AG04450 (cell line): ENCODE measurements around the gene DSCAML1. TPM values are rescaled to one million over a fixed set of nuclear protein-coding genes. Genes with fewer than 3 reads are reported as not detected.

Experiments used
- CTCF ChIA-PET: fragments of 300-600, 350-600 bp; formaldehyde crosslinking; extraction: SDS; loops from one replicate; lab custom pipeline; 2022; ENCODE audit warnings: antibody characterized with exemption, inconsistent platforms; lab: Charles Lee
- POLR2A ChIA-PET: fragments of 350-600 bp; formaldehyde crosslinking; extraction: SDS; loops from one replicate; lab custom pipeline; 2021; ENCODE audit warnings: antibody characterized with exemption, inconsistent platforms; lab: Yijun Ruan, JAX
- DNase-seq: peaks from one replicate; pipeline ENCODE4 v3.0.0-alpha.2; 2011; ENCODE audit warnings: low read depth, low spot score
- H3K27ac ChIP-seq: one replicate; pipeline ENCODE4 v1.5.1; 2012; ENCODE audit warnings: low read depth, low read length, control low read depth
- H3K27me3 ChIP-seq: one replicate; pipeline ENCODE4 v1.6.0; 2012; ENCODE audit warnings: low read length; ENCODE audit not compliant: control insufficient read depth, insufficient read depth
- H3K4me3 ChIP-seq: 2 replicates; pipeline ENCODE4 v1.5.1; 2011; ENCODE audit warnings: mild to moderate bottlenecking, low read depth, low read length, control low read depth
- H3K9me3 ChIP-seq: 2 replicates; pipeline ENCODE4 v1.5.1; 2012; ENCODE audit warnings: low read length; ENCODE audit not compliant: control insufficient read depth, insufficient read depth
- polyA plus RNA-seq: library from polyadenylated mRNA; depleted of rRNA; stranded (reverse); fragments of >200 nt; gene quantifications from 2 replicates; pipeline ENCODE4 v1.2.3, GENCODE V29; 2011
- TF ChIP-seq, protein P1 (sequence below): IDR thresholded peaks from 2 replicates; pipeline ENCODE4 v1.5.1; 2011; ENCODE audit warnings: low read depth, low read length, control low read depth, inconsistent platforms

Gene DSCAML1
- polyA plus RNA-seq, 1 experiment = not detected

DNA sequence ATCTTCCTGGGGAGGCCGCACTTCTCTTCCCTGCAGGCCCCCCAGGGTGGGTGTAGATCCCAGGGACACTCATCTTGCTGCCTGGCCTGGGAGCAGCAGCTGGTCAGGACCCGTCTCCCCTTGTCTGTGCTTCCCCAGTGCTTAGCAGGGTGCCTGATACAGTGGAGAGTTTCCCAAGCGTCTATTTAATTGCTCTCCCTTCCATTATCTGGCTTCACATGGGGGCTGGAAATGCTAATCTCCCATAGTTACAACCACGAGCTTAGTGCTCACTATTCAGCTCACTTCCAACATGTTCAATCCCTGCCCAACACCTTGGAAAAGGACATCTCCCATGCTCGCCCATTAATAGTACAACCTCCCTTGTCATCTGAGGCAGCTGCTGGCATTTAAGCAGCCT is 100.5 kb downstream of the DSCAML1 start:
- Histone ChIP-seq H3K27ac (no peak overlapping the region), H3K4me3 (no peak overlapping the region), H3K9me3 (no peaks in the 10 kb centered on the region), H3K27me3 (peaks cover 6% of the 10 kb centered on the region)
- CTCF ChIA-PET = interaction anchor here (1.4 kb wide), 1 partner anchor 270 kb away, joined by 4 read pairs; no protein-coding TSS in a partner anchor
- POLR2A ChIA-PET = no interaction called here
- TF ChIP-seq, protein P1, sequence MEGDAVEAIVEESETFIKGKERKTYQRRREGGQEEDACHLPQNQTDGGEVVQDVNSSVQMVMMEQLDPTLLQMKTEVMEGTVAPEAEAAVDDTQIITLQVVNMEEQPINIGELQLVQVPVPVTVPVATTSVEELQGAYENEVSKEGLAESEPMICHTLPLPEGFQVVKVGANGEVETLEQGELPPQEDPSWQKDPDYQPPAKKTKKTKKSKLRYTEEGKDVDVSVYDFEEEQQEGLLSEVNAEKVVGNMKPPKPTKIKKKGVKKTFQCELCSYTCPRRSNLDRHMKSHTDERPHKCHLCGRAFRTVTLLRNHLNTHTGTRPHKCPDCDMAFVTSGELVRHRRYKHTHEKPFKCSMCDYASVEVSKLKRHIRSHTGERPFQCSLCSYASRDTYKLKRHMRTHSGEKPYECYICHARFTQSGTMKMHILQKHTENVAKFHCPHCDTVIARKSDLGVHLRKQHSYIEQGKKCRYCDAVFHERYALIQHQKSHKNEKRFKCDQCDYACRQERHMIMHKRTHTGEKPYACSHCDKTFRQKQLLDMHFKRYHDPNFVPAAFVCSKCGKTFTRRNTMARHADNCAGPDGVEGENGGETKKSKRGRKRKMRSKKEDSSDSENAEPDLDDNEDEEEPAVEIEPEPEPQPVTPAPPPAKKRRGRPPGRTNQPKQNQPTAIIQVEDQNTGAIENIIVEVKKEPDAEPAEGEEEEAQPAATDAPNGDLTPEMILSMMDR = no peak
- DNase-seq = no peak

DNA sequence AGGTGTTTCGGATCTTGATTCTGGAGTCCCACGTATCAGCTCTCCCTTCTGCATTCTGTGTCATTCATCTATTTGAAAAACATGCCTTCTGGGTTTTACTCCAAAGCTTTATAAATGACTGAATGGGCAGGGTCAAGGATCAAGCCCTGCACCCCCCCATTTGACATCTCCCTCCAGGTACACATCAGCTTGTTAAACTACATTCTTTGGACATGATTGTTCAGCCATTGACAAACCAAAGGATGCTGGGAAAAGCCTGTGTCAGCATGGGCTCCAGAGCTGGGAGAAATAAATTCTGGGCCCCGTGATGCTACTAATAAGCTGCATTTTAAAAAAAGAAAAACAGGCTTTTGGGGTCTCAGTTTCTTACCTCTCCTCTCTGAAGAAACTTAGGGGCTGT is 103.7 kb downstream of the DSCAML1 start:
- Histone ChIP-seq H3K27me3 (peaks cover 12% of the 10 kb centered on the region), H3K27ac (no peak overlapping the region), H3K9me3 (no peaks in the 10 kb centered on the region), H3K4me3 (no peak overlapping the region)
- ChIA-PET CTCF (no interaction called here), POLR2A (no interaction called here)
- TF ChIP-seq, protein P1 = no peak
- no peak for DNase-seq

GRCh38 chr11:117691516-117691915 is 105.5 kb downstream of the DSCAML1 start:
- TF ChIP-seq, protein P1 = no peak
- Histone ChIP-seq H3K4me3 (no peak overlapping the region), H3K27me3 (peaks cover 12% of the 10 kb centered on the region), H3K9me3 (no peaks in the 10 kb centered on the region), H3K27ac (no peak overlapping the region)
- CTCF ChIA-PET = no interaction called here
- POLR2A ChIA-PET = no interaction called here
- no peak for DNase-seq

- Histone ChIP-seq H3K27ac (no peak overlapping the region), H3K4me3 (no peak overlapping the region), H3K9me3 (no peaks in the 10 kb centered on the region), H3K27me3 (peaks cover 12% of the 10 kb centered on the region)
- no peak for DNase-seq
- CTCF ChIA-PET = no interaction called here
- TF ChIP-seq, protein P1 = no peak
- POLR2A ChIA-PET = no interaction called here
Measured at GRCh38 chr11:117691218-117691514, 105.8 kb downstream of the DSCAML1 start.

- ChIA-PET POLR2A (no interaction called here), CTCF (no interaction called here)
- Histone ChIP-seq H3K27ac (no peak overlapping the region), H3K4me3 (no peak overlapping the region), H3K27me3 (peaks cover 9% of the 10 kb centered on the region), H3K9me3 (no peaks in the 10 kb centered on the region)
- no peak for DNase-seq
- TF ChIP-seq, protein P1 = no peak
Measured at GRCh38 chr11:117690484-117691217, 106.4 kb downstream of the DSCAML1 start.
